Effector memory CD4-positive, alpha-beta T cell (primary cell): ENCODE results near the gene C17orf100.

Source experiments
- DNase-seq, 3 donors: peaks; one replicate each; pipeline ENCODE4 v3.0.0-alpha.2; 2020
- H3K27ac ChIP-seq: 2 replicates; pipeline ENCODE4 v1.7.0; 2013; ENCODE audit warnings: mild to moderate bottlenecking, low read length, moderate library complexity; ENCODE audit not compliant: insufficient read depth, poor library complexity, severe bottlenecking
- H3K27me3 ChIP-seq: replicated peaks from 2 replicates; pipeline ENCODE4 v1.7.0; 2013; ENCODE audit warnings: mild to moderate bottlenecking, low read length; ENCODE audit not compliant: insufficient read depth, control insufficient read depth, poor library complexity, severe bottlenecking
- H3K36me3 ChIP-seq: 2 replicates; pipeline ENCODE4 v1.7.0; 2013; ENCODE audit warnings: mild to moderate bottlenecking, low read length, moderate library complexity; ENCODE audit not compliant: control insufficient read depth, insufficient read depth
- H3K4me1 ChIP-seq: 2 replicates; pipeline ENCODE4 v1.7.0; 2013; ENCODE audit warnings: low read length, mild to moderate bottlenecking; ENCODE audit not compliant: control insufficient read depth, insufficient read depth, poor library complexity, severe bottlenecking
- H3K4me3 ChIP-seq: 2 replicates; pipeline ENCODE4 v1.7.0; 2013; ENCODE audit warnings: low read length, low read depth, mild to moderate bottlenecking; ENCODE audit not compliant: insufficient read depth, poor library complexity, severe bottlenecking
- H3K9me3 ChIP-seq: 2 replicates; pipeline ENCODE4 v1.7.0; 2013; ENCODE audit warnings: mild to moderate bottlenecking, low read length, moderate library complexity; ENCODE audit not compliant: control insufficient read depth

Gene C17orf100

GRCh38 chr17:6630390-6630789 is 21.2 kb upstream of the C17orf100 start:
- Histone ChIP-seq H3K36me3 (peaks cover 32% of the 10 kb centered on the region), H3K9me3 (no peaks in the 10 kb centered on the region), H3K27me3 (no peaks in the 10 kb centered on the region), H3K27ac (no peak overlapping the region), H3K4me1 (no peaks in the 10 kb centered on the region), H3K4me3 (no peak overlapping the region)
- DNase-seq = no peak

GRCh38 chr17:6632530-6632929 is 19.0 kb upstream of the C17orf100 start:
- no peak overlapping the region for H3K4me3 ChIP-seq
- H3K9me3 ChIP-seq = no peaks in the 10 kb centered on the region
- H3K27ac ChIP-seq = no peak overlapping the region
- peaks cover 28% of the 10 kb centered on the region for H3K36me3 ChIP-seq
- no peaks in the 10 kb centered on the region for H3K27me3 ChIP-seq
- DNase-seq = no peak
- no peaks in the 10 kb centered on the region for H3K4me1 ChIP-seq

- H3K36me3 ChIP-seq = peaks cover 21% of the 10 kb centered on the region
- H3K27ac ChIP-seq = no peak overlapping the region
- no peak overlapping the region for H3K4me3 ChIP-seq
- peaks cover under 1% of the 10 kb centered on the region for H3K4me1 ChIP-seq
- H3K9me3 ChIP-seq = no peaks in the 10 kb centered on the region
- DNase-seq = no peak
- H3K27me3 ChIP-seq = no peaks in the 10 kb centered on the region
These were observed 18.3 kb upstream of the C17orf100 start for GRCh38 chr17:6633263-6633662.

GRCh38 chr17:6636105-6636504 is 15.5 kb upstream of the C17orf100 start:
- no peaks in the 10 kb centered on the region for H3K27me3 ChIP-seq

GRCh38 chr17:6636616-6637457 is 14.7 kb upstream of the C17orf100 start:
- DNase-seq = no peak
- no peak overlapping the region for H3K27ac ChIP-seq
- no peaks in the 10 kb centered on the region for H3K9me3 ChIP-seq
- peaks cover 20% of the 10 kb centered on the region for H3K4me1 ChIP-seq
- H3K27me3 ChIP-seq = no peaks in the 10 kb centered on the region
- H3K4me3 ChIP-seq = no peak overlapping the region
- peaks cover 13% of the 10 kb centered on the region for H3K36me3 ChIP-seq

More at GRCh38 chr17:6636105-6636504, 15.5 kb upstream of the C17orf100 start:
- peaks cover 20% of the 10 kb centered on the region for H3K4me1 ChIP-seq
- no peak for DNase-seq
- H3K36me3 ChIP-seq = peaks cover 17% of the 10 kb centered on the region
- no peak overlapping the region for H3K4me3 ChIP-seq
- no peak overlapping the region for H3K27ac ChIP-seq
- no peaks in the 10 kb centered on the region for H3K9me3 ChIP-seq

GRCh38 chr17:6637458-6637840 is 14.1 kb upstream of the C17orf100 start:
- Histone ChIP-seq H3K27me3 (no peaks in the 10 kb centered on the region), H3K4me3 (no peak overlapping the region), H3K27ac (no peak overlapping the region), H3K36me3 (peaks cover 12% of the 10 kb centered on the region), H3K4me1 (peaks cover 23% of the 10 kb centered on the region), H3K9me3 (no peaks in the 10 kb centered on the region)
- DNase-seq = no peak

- H3K4me3 ChIP-seq = no peak overlapping the region
- H3K36me3 ChIP-seq = peaks cover 4% of the 10 kb centered on the region
- no peak for DNase-seq
- H3K27me3 ChIP-seq = no peaks in the 10 kb centered on the region
- H3K4me1 ChIP-seq = peaks cover 23% of the 10 kb centered on the region
- no peak overlapping the region for H3K27ac ChIP-seq
- H3K9me3 ChIP-seq = no peaks in the 10 kb centered on the region
These were observed 13.3 kb upstream of the C17orf100 start for GRCh38 chr17:6638046-6638908.

GRCh38 chr17:6639014-6639585 is 12.5 kb upstream of the C17orf100 start:
- Histone ChIP-seq H3K27me3 (no peaks in the 10 kb centered on the region), H3K36me3 (peaks cover 8% of the 10 kb centered on the region), H3K4me3 (peak overlapping the region; percentile 81), H3K27ac (no peak overlapping the region), H3K4me1 (peaks cover 23% of the 10 kb centered on the region), H3K9me3 (no peaks in the 10 kb centered on the region)
- no peak for DNase-seq

GRCh38 chr17:6639586-6640535 is 11.7 kb upstream of the C17orf100 start:
- DNase-seq = no peak
- Histone ChIP-seq H3K4me1 (peaks cover 23% of the 10 kb centered on the region), H3K27me3 (no peaks in the 10 kb centered on the region), H3K9me3 (no peaks in the 10 kb centered on the region), H3K27ac (peak overlapping the region; percentile 82), H3K36me3 (peaks cover 14% of the 10 kb centered on the region), H3K4me3 (peak overlapping the region; percentile 81)
